Measurements from ENCODE around the gene ALK.

- TF ChIP-seq GATA3 (IDR thresholded peaks at IDR 0.05; ENCODE audit: low read depth, low read length) = no peak
- TF ChIP-seq GATA2 (IDR thresholded peaks at IDR 0.05; ENCODE audit: low read depth, low read length) = no peak
Measured at GRCh38 chr2:29326926-29327325, 594.5 kb downstream of the ALK start.
